ENCODE results near the gene COX19.
A peak's percentile ranks its signal among the peaks of the same experiment; 100 is the strongest.

COX19 gene

GRCh38 chr7:995571-995970 is 20.2 kb upstream of the COX19 start:
- DNase-seq (ENCODE audit: extremely low spot score): no peak
- CTCF ChIA-PET: interaction anchor here (0.6 to 1.2 kb wide), 2 partner anchors 70 to 161 kb away, joined by 4 to 5 read pairs; no protein-coding TSS in a partner anchor
- TF ChIP-seq BHLHE40 (IDR thresholded peaks at IDR 0.05; ENCODE audit: borderline replicate concordance) (no peak), ELF4 (IDR thresholded peaks at IDR 0.05) (no peak), L3MBTL2 (conservative IDR thresholded peaks at IDR 0.05) (no peak), HDGF (IDR thresholded peaks at IDR 0.05; ENCODE audit: borderline replicate concordance) (no peak), CTBP1 (IDR thresholded peaks at IDR 0.05; ENCODE audit: borderline replicate concordance) (no peak), FOXM1 (IDR thresholded peaks at IDR 0.05; ENCODE audit: borderline replicate concordance) (no peak), SP1 (IDR thresholded peaks at IDR 0.05) (no peak), PKNOX1 (IDR thresholded peaks at IDR 0.05) (no peak)
- POLR2A ChIA-PET: no interaction called here

- ChIA-PET POLR2A (no interaction called here), CTCF (interaction anchor here (0.6 to 3.1 kb wide), 9 partner anchors 20 to 227 kb away, joined by 3 to 47 read pairs (median 5); partner anchors contain the start of gene COX19)
- DNase-seq (ENCODE audit: extremely low spot score): no peak
- TF ChIP-seq ELF4 (IDR thresholded peaks at IDR 0.05): no peak
- TF ChIP-seq L3MBTL2 (conservative IDR thresholded peaks at IDR 0.05): no peak
- TF ChIP-seq PKNOX1 (IDR thresholded peaks at IDR 0.05): no peak
- no peak for TF ChIP-seq TARDBP (IDR thresholded peaks at IDR 0.05)
- TF ChIP-seq SP1 (IDR thresholded peaks at IDR 0.05): no peak
Observed at GRCh38 chr7:994592-995308, 19.4 kb upstream of the COX19 start.

- ChIA-PET POLR2A (interaction anchor here (1.0 to 1.4 kb wide), 3 partner anchors 11 to 19 kb away, joined by 3 to 4 read pairs (median 3); partner anchors contain the start of gene CYP2W1), CTCF (interaction anchor here (0.5 to 3.1 kb wide), 21 partner anchors 11 to 526 kb away, joined by 3 to 47 read pairs (median 3); partner anchors contain the start of genes COX19 and GPR146)
- TF ChIP-seq CTBP1 (IDR thresholded peaks at IDR 0.05; ENCODE audit: borderline replicate concordance) (no peak), NFRKB (IDR thresholded peaks at IDR 0.05) (no peak), TARDBP (IDR thresholded peaks at IDR 0.05) (no peak), FOXK2 (IDR thresholded peaks at IDR 0.05) (no peak), PKNOX1 (IDR thresholded peaks at IDR 0.05) (no peak; the same call in 1 of the 2 replicates), HDGF (IDR thresholded peaks at IDR 0.05; ENCODE audit: borderline replicate concordance) (no peak), SP1 (IDR thresholded peaks at IDR 0.05) (no peak), BHLHE40 (IDR thresholded peaks at IDR 0.05; ENCODE audit: borderline replicate concordance) (no peak), SUZ12 (IDR thresholded peaks at IDR 0.05) (no peak), FOXM1 (IDR thresholded peaks at IDR 0.05; ENCODE audit: borderline replicate concordance) (no peak), ELF4 (IDR thresholded peaks at IDR 0.05) (no peak), ARNT (IDR thresholded peaks at IDR 0.05) (no peak), ZNF384 (IDR thresholded peaks at IDR 0.05) (no peak), L3MBTL2 (conservative IDR thresholded peaks at IDR 0.05) (no peak), LEF1 (IDR thresholded peaks at IDR 0.05; ENCODE audit: borderline replicate concordance) (no peak), FOXA1 (IDR thresholded peaks at IDR 0.05) (no peak)
- peak; percentile 91 for DNase-seq (ENCODE audit: extremely low spot score)
Observed at GRCh38 chr7:992709-993607, 17.6 kb upstream of the COX19 start.

- TF ChIP-seq FOXM1 (IDR thresholded peaks at IDR 0.05; ENCODE audit: borderline replicate concordance) (no peak), TARDBP (IDR thresholded peaks at IDR 0.05) (no peak), CTBP1 (IDR thresholded peaks at IDR 0.05; ENCODE audit: borderline replicate concordance) (no peak), LEF1 (IDR thresholded peaks at IDR 0.05; ENCODE audit: borderline replicate concordance) (no peak), L3MBTL2 (conservative IDR thresholded peaks at IDR 0.05) (no peak), FOXK2 (IDR thresholded peaks at IDR 0.05) (no peak), FOXA1 (IDR thresholded peaks at IDR 0.05) (no peak), ARNT (IDR thresholded peaks at IDR 0.05) (no peak), BHLHE40 (IDR thresholded peaks at IDR 0.05; ENCODE audit: borderline replicate concordance) (no peak), NFRKB (IDR thresholded peaks at IDR 0.05) (no peak), HDGF (IDR thresholded peaks at IDR 0.05; ENCODE audit: borderline replicate concordance) (no peak), SP1 (IDR thresholded peaks at IDR 0.05) (no peak), ZNF384 (IDR thresholded peaks at IDR 0.05) (no peak)
- CTCF ChIA-PET: interaction anchor here (1.2 to 3.1 kb wide), 6 partner anchors 10 to 191 kb away, joined by 3 to 47 read pairs (median 12); partner anchors contain the start of gene COX19
- POLR2A ChIA-PET: interaction anchor here (1.4 kb wide), 1 partner anchor 14 kb away, joined by 4 read pairs; no protein-coding TSS in a partner anchor
- no peak for DNase-seq (ENCODE audit: extremely low spot score)
Observed at GRCh38 chr7:991729-992656, 16.6 kb upstream of the COX19 start.

All from HEK293T (cell line).